SK-N-SH treated with all-trans-retinoic acid at 6 μM for 48 hours (cell line): ENCODE data around the gene IGF1R.

Source experiments
- ATAC-seq: fragments of 200-7000 bp; cut with Tn5 transposase; 3 replicates; pipeline ENCODE4 v1.9.1; 2020; ENCODE audit warnings: mild to moderate bottlenecking, moderate library complexity
- CSDC2 ChIP-seq: fragments of 250-450 bp; sonication (Bioruptor Pico); IDR thresholded peaks from 2 replicates; pipeline ENCODE4 v1.5.0; 2020; ENCODE audit warnings: mild to moderate bottlenecking, moderate library complexity
- GLIS3 ChIP-seq: fragments of 250-450 bp; sonication (Bioruptor Pico); IDR thresholded peaks from 2 replicates; pipeline ENCODE4 v1.5.0; 2020; ENCODE audit warnings: mild to moderate bottlenecking, moderate library complexity
- ISL1 ChIP-seq: fragments of 250-450 bp; sonication (Bioruptor Pico); IDR thresholded peaks from 2 replicates; pipeline ENCODE4 v2.1.2; 2022; ENCODE audit warnings: mild to moderate bottlenecking, moderate library complexity
- TOX ChIP-seq: fragments of 250-450 bp; sonication (Bioruptor Pico); IDR thresholded peaks from 2 replicates; pipeline ENCODE4 v1.8.0; 2021; ENCODE audit warnings: mild to moderate bottlenecking, moderate library complexity, borderline replicate concordance
- ZC3H10 ChIP-seq: fragments of 250-450 bp; sonication (Bioruptor Pico); IDR thresholded peaks from 2 replicates; pipeline ENCODE4 v1.5.1; 2021; ENCODE audit warnings: mild to moderate bottlenecking, moderate library complexity
- ZNF565 ChIP-seq: fragments of 450-650 bp; formaldehyde crosslinking; conservative IDR thresholded peaks from 2 replicates; pipeline ENCODE4 v1.5.0; 2020; ENCODE audit warnings: low read depth, mild to moderate bottlenecking, moderate library complexity

Gene IGF1R

DNA sequence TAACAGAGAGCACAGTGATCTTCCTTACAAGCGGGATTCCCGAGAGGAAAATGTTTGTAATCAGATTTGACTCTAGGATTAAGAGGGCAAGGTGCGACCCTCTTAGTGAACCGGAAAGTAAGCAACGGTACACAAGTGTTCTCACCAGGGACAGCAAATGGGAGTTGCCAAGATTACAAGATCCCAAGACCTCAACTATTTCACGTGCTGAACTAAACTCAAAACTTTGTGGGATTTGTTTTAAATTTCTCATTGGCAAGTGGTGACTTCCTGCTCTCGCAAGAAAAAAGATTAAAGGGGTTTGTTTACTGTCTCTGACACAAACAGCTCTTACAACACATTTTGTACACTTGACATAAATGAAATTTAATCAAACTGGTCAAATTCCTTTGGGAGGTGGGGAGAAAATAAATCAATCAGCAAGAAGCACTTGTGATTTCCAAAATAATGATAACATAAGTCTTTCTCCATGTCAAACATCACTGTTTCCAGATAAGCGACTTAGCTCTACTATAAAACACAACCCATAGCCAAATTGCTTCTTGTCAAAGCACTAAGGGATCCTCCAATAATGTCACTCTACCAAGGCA lies 361.5 kb downstream of the IGF1R start:
- TF ChIP-seq CSDC2 (CRISPR knock-in tag) (no peak), ISL1 (CRISPR knock-in tag) (no peak), GLIS3 (no peak), TOX (CRISPR knock-in tag) (no peak), ZC3H10 (no peak)
- ATAC-seq = no peak

DNA sequence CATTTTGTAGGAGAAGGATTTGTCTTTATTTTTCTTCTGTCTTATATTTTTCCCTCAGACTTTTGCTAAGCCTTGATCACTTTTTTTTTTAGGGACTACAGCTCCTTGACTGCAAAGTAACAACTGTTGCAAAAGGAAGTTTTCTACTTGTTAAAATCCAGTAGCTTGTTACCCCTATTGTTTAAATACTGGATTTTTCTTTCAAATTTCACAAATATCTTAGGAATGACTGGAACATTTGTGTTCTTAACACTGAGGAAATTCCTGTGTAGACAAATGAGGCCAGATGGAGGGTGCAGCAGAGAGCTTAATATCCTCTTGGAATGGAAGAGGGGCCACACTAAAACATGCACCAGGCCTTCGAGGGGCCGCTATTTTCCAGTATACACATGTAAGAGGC lies 362.4 kb downstream of the IGF1R start:
- TF ChIP-seq ZNF565 (CRISPR knock-in tag) (no peak), ISL1 (CRISPR knock-in tag) (no peak)
- ATAC-seq = no peak
